NCI-H69 (cell line): ENCODE measurements around the gene PDE6A.

Source experiments
- DNase-seq: peaks from one replicate; lab custom pipeline; 2025; lab: John Stamatoyannopoulos, UW

Gene PDE6A

GRCh38 chr5:149951138-149951749, 6.7 kb upstream of the PDE6A start:
- no peak for DNase-seq

GRCh38 chr5:149948993-149949392, 4.4 kb upstream of the PDE6A start:
- DNase-seq, result no peak

- DNase-seq, result no peak
Observed at GRCh38 chr5:149946118-149946517, 1.5 kb upstream of the PDE6A start.

- peak; percentile 42 for DNase-seq
Observed at GRCh38 chr5:149943177-149943949, 1.2 kb downstream of the PDE6A start.

GRCh38 chr5:149942741-149943169, 1.8 kb downstream of the PDE6A start:
- peak; percentile 42 for DNase-seq

GRCh38 chr5:149942199-149942598, 2.4 kb downstream of the PDE6A start:
- DNase-seq, result no peak

GRCh38 chr5:149941795-149942194, 2.8 kb downstream of the PDE6A start:
- no peak for DNase-seq

- DNase-seq, result peak; percentile 14
Observed at GRCh38 chr5:149940941-149941644, 3.5 kb downstream of the PDE6A start.

GRCh38 chr5:149940077-149940574, 4.5 kb downstream of the PDE6A start:
- DNase-seq, result peak; percentile 35

GRCh38 chr5:149939546-149939945, 5.0 kb downstream of the PDE6A start:
- peak; percentile 69 for DNase-seq

GRCh38 chr5:149938791-149939358, 5.7 kb downstream of the PDE6A start:
- DNase-seq, result no peak

GRCh38 chr5:149938279-149938678, 6.3 kb downstream of the PDE6A start:
- DNase-seq, result peak; percentile 76

GRCh38 chr5:149937610-149938009, 7.0 kb downstream of the PDE6A start:
- peak; percentile 99 for DNase-seq

GRCh38 chr5:149936700-149937091, 7.9 kb downstream of the PDE6A start:
- DNase-seq, result no peak

GRCh38 chr5:149936044-149936699, 8.4 kb downstream of the PDE6A start:
- peak; percentile 14 for DNase-seq

GRCh38 chr5:149935431-149935901, 9.1 kb downstream of the PDE6A start:
- DNase-seq, result no peak

GRCh38 chr5:149932445-149933350, 11.9 kb downstream of the PDE6A start:
- DNase-seq, result peak; percentile 70

GRCh38 chr5:149931992-149932436, 12.6 kb downstream of the PDE6A start:
- peak; percentile 68 for DNase-seq

GRCh38 chr5:149930749-149931574, 13.6 kb downstream of the PDE6A start:
- DNase-seq, result no peak
